ENCODE results near the gene WDR12.
A peak's percentile ranks its signal among the peaks of the same experiment; 100 is the strongest.
"Not testable (repeated sequence)": the region's sequence is repeated elsewhere in the genome, so short reads cannot be mapped to it uniquely, and the experiment has no call there.

WDR12 gene

DNA sequence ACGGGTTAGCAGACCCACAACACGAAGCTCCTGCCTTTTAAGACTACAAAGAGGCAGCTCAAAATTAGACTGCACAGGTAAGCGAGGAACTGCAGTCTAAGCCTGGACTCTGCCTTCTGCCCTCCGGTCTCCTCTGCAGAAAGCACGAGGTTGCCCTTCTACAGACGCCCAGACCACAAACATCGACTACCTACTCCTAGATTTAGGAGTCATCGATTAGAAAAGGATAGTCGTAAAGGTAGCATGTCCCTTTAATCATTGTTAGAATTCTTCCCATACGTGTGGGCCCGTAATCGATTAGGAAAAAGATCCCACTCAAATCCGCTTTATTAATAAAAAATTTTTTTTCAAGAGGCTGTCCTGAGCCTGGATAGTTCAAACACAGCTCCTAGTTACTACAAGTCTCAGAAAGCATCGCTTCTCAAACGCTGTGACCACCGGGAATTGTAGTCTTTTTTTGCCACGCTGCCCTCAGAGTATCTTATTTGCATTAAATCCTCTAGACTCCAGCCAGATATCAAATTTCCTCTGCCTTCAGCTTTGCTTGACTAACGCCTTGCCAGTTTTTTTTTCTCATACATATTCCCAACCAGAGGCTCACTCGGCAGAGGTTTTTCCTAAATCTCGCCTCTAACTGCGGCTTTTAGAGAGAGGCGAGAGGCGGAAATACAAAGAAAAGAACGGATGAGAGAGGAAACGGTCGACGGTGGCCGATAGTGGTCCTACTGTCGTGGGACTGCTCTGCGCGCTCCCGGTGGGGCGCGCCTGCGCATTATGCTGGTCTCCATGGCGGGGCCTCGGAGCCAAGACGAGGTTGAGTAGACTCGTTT is at the start of gene WDR12, which contains the start of gene CARF:
WDR12 (minus strand) TSS at position 162 of the 830 bp plus-strand sequence. CDS start 197 bp downstream, outside the sequence.
CARF (plus strand) TSS at position 764 of the 830 bp plus-strand sequence. CDS start 29,628 bp downstream, outside the sequence.
- peak; percentile 94 for DNase-seq

DNA sequence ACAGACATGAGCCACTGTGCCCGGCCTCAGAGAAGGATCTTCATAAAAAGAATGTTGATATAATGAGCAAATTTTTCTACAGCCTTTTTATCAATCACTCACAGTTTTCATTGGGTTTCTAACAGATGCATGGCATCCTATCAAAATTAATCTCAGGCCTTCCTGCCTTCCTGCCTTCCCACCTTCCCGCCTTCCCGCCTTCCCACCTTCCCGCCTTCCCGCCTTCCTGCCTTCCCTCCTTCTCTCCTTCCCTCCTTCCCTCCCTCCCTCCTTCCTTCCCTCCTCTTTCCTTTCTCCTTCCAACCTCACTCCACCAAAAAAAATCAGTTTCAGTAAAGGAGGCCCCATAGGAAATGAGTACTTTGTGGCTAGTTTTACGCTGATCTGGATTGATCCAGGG is 49.1 kb upstream of the WDR12 start:
- no peak for DNase-seq

GRCh38 chr2:202950592-202950991 is 39.1 kb upstream of the WDR12 start:
- no peak for DNase-seq

DNA sequence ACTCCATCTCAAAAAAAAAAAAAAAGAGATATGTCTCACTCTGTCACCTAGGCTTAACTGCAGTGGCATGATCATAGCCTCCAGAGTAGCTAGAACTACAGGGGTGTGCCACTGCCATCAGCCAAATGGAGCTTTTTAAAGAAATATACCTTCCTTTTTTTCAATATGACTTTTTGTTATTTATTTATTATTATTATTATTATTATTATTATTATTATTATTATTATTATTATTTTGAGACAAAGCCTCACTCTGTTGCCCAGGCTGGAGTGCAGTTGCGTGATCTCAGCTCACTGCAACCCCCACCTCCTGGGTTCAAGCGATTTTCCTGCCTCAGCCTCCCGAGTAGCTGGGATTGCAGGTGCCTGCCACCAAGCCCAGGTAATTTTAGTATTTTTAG is 37.9 kb upstream of the WDR12 start:
- not testable (repeated sequence) for DNase-seq

GRCh38 chr2:202945497-202945896 is 34.0 kb upstream of the WDR12 start:
- no peak for DNase-seq

GRCh38 chr2:202944816-202945215 is 33.3 kb upstream of the WDR12 start:
- DNase-seq: no peak

DNA sequence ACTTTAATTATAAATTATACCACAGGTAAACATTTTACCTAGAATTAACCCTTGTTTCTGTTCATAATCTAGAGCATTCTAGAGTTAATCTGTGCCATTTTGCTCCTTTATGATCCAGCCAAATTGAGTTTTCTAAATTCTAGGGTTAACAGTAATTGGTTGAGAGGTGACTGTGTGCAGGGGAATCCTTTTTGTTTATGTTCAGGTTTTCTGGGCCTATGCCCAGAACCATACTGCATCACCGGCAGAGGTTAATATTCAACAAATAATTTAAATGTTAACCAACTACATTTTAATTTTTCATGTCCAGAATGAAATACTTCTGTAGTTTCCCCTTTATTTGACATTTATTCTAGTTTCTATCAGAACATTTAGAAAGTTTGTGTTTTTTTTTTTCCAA is 32.9 kb upstream of the WDR12 start:
- no peak for DNase-seq

DNA sequence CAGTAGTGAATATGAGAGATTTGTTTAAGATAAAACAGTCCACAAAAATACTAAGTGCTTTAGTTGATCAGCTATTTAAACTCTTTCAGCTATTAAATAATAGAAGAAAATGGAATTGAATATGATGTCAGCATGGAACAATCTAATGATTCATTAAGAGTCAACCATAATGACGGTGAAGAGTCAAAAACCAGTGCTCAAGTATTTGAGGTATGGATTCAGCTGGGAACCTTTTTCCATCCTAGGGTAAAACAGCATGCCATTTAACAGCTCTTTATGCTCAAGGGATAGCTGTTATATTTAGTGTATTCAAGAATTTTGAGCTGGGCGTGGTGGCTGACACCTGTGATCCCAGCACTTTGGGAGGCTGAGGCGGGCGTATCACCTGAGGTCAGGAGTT is 30.3 kb upstream of the WDR12 start:
- DNase-seq: no peak

GRCh38 chr2:202938960-202939359 is 27.5 kb upstream of the WDR12 start:
- DNase-seq: no peak

DNA sequence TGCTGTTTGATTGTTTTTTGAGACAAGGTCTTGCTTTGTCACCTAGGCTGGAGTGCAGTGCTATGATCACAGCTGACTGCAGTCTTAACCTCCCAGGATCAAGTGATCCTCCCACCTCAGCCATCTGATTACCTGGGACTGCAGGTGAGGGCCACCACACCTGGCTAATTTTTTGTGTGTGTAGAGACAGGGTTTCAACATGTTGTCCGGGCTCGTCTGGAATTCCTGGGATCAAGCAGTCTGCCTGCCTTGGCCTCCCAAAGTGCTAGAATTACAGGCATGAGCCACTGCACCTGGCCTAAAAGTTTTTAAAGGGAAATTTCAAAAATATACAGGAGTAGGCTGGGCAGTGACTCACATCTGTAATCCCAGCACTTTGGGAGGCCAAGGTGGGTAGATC is 23.0 kb upstream of the WDR12 start:
- DNase-seq: no peak

DNA sequence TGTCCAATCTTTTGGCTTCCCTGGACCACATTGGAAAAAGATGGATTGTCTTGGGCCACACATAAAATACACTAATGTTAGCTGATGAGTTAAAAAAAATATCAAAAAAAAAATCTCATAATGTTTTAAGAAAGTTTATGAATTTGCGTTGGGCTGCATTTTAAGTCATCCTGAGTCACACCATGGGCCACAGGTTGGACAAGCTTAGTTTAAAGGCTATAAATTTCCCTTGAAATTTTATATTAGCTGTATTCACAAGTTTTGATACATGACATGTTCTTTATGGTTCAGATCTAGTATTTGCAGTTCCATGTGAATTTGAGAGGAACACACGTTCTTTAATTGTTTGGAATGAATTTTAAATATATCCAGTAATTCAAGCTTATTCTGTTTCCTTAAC is 22.5 kb upstream of the WDR12 start:
- no peak for DNase-seq

DNA sequence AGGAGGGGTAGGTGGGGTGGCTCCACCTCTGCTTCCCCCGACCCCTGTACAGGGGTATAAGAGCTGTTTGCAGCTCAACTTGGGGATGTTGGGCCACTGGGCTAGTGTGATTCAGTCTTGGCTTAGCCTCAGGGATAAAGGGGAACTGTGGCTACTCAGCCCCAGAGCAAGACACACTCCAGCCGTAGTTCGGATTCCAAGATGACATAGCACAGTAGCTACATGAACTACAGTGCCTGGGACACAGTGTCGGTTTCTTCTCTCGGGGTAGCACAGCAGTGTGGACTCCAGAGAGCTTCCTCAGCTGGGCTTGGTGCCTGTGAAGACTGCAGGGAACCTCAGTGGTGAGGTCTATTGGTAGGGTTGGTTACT is 21.7 kb upstream of the WDR12 start:
- no peak for DNase-seq

GRCh38 chr2:202932425-202933138 is 21.1 kb upstream of the WDR12 start:
- no peak for DNase-seq

DNA sequence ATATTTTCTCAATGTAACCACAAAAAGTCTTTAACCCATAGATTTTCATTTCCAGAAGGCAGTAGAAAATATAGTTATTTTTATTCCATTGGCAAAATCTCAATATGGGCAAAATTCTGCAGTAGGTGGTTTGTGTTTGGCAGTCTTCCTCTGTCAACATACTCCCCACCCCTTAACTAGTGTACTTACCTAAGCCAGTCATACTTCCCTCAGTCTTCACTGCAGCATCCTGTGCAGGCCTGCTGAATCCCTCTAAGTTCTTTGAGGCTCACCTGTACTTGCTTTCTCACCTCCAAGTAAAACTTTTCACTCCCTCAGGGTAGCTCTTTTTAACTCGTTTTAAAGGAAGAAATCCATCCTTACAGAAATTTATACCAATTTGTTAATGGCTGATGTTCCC is 7.4 kb upstream of the WDR12 start:
- no peak for DNase-seq

GRCh38 chr2:202912342-202913201 is 1.1 kb upstream of the WDR12 start:
- DNase-seq: not testable (repeated sequence)

DNA sequence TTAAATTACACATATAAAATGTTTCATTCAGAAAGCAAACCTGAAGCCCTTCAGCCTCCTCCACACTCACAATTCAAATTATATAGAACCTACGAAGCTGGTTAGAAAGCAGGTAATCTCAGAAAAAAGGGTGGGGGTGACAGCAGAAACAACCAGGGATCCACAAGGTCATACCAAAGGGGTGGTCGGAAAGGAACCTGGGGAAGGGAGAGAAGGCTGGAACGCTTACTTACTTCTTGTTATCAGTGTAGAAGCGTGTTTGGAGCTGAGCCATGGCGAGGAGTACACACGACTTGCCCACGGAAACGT is 316 bp downstream of the WDR12 start:
- DNase-seq: no peak

GRCh38 chr2:202910698-202911097 is 775 bp downstream of the WDR12 start:
- no peak for DNase-seq

- not testable (repeated sequence) for DNase-seq
Observed at GRCh38 chr2:202910250-202910649, 1.2 kb downstream of the WDR12 start.

DNA sequence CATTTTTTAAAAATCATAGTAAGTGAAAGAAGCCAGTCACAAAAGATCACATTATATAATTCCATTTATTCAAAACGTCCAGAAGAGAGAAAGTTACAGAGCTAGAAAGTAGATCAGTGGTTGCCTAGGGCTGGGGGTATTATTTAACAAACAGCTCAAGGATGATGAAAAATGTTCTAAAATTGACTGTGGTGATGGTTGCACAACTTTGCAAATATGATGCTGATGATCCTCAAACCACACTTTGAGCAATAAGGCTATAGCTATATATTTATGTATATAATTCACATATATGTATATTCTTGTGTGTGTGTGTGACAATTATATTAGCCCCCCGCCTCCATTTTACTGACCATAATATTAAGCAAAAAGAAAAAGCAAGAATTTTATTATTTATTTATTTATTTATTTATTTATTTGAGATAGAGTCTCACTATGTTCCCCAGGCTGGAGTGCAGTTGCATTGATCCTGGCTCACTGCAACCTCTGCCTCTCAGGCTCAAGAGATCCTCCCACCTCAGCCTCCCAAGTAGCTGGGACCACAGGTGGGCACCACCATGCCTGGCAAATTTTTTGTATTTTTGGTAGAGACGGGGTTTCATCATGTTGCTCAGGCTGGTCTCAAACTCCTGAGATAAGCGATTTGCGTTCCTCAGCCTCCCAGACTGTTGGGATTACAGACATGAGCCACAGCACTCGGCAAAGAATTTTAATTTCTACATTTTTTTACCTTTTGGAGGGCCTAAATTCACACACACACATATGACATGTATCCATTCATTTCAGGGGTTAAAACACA is 1.9 kb downstream of the WDR12 start:
- no peak for DNase-seq

DNA sequence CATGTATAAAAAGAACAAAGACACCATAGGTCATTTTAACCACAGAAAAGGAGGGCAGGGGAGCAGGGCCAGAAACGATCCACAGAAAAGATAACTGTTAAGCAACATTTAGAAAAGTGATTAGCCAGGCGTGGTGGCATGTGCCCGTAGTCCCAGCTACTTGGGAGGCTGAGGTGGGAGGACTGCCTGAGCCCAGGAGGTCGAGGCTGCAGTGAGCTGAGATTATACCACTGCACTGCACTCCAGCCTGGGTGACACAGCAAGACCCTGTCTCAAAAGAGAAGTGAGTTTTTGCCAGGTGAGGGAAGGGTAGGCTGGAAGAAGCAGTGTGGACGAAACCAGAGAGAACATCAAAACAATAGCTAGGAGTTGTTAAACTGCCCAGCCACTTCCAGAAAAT is 3.3 kb downstream of the WDR12 start:
- DNase-seq: no peak

GRCh38 chr2:202905507-202905906 is 6.0 kb downstream of the WDR12 start:
- not testable (repeated sequence) for DNase-seq

- DNase-seq: no peak
Observed at GRCh38 chr2:202885190-202885589, 26.3 kb downstream of the WDR12 start.
